SK-N-SH (cell line): ENCODE measurements around the gene ZCCHC10. TPM values are rescaled to one million over a fixed set of nuclear protein-coding genes. Genes with fewer than 3 reads are reported as not detected.

Source experiments
- CTCF ChIA-PET: fragments of 300-600, 350-600 bp; formaldehyde crosslinking; extraction: SDS; loops from one replicate; lab custom pipeline; 2021; lab: Yijun Ruan, JAX
- POLR2A ChIA-PET: fragments of 350-600 bp; sonication (Branson Sonifier 250); formaldehyde crosslinking; extraction: SDS; loops from one replicate; lab custom pipeline; 2020; ENCODE audit warnings: antibody characterized with exemption, inconsistent platforms; lab: Yijun Ruan, JAX
- DNase-seq: peaks from one replicate; pipeline ENCODE4 v3.0.0; 2012
- H2AFZ ChIP-seq: fragments of 200-600 bp; sonication (generic); 2 replicates; pipeline ENCODE4 v1.8.1; 2016; ENCODE audit warnings: antibody characterized with exemption, mild to moderate bottlenecking, low read depth
- H3F3A ChIP-seq: fragments of 200-600 bp; sonication (generic); replicated peaks from 2 replicates; pipeline ENCODE3; 2016; ENCODE audit warnings: antibody characterized with exemption, mild to moderate bottlenecking; ENCODE audit not compliant: insufficient read depth
- H3K27ac ChIP-seq, 2 experiments: fragments of 200-500 bp in 1 of 2; fragments of 200-600 bp in 1 of 2; sonication (Bioruptor generic) in 1 of 2; sonication (generic), shearing (Covaris generic) in 1 of 2; 2 replicates each; pipeline versions ENCODE4 v1.5.1 to v1.6.1; 2014 to 2016; ENCODE audit warnings: low read depth in 2 of 2, inconsistent platforms in 1 of 2, low read length in 1 of 2, mild to moderate bottlenecking in 1 of 2, mixed read lengths in 1 of 2
- H3K27me3 ChIP-seq: fragments of 200-600 bp; sonication (generic), shearing (Covaris generic); 2 replicates; pipeline ENCODE4 v1.6.1; 2016; ENCODE audit warnings: mixed run types; ENCODE audit not compliant: insufficient read depth
- H3K36me3 ChIP-seq, 2 experiments: fragments of 200-500 bp in 1 of 2; fragments of 200-600 bp in 1 of 2; sonication (Bioruptor generic) in 1 of 2; sonication (generic) in 1 of 2; replicated peaks in 1 of 2; 2 replicates each; pipeline versions ENCODE3 to v1.5.1; 2014 to 2016; ENCODE audit warnings: low read length in 1 of 2, mild to moderate bottlenecking in 1 of 2; ENCODE audit not compliant: insufficient read depth in 2 of 2, control insufficient read depth in 1 of 2
- H3K4me1 ChIP-seq, 2 experiments: fragments of 200-500 bp in 1 of 2; fragments of 200-600 bp in 1 of 2; sonication (Bioruptor generic) in 1 of 2; sonication (generic), shearing (Covaris generic) in 1 of 2; 2 replicates each; pipeline versions ENCODE4 v1.5.1 to v1.6.1; 2014 to 2016; ENCODE audit warnings: low read depth in 1 of 2, low read length in 1 of 2, mixed run types in 1 of 2; ENCODE audit not compliant: insufficient read depth in 2 of 2, control insufficient read depth in 1 of 2
- H3K4me2 ChIP-seq: fragments of 200-600 bp; sonication (generic), shearing (Covaris generic); 2 replicates; pipeline ENCODE4 v1.6.1; 2017; ENCODE audit warnings: mixed run types
- H3K4me3 ChIP-seq, 2 experiments: fragments of 200-500 bp in 1 of 2; fragments of 200-600 bp in 1 of 2; sonication (Bioruptor generic) in 1 of 2; sonication (generic), shearing (Covaris generic) in 1 of 2; 2 replicates each; pipeline versions ENCODE4 v1.5.1 to v1.8.1; 2014 to 2016; ENCODE audit warnings: low read depth in 2 of 2, inconsistent platforms in 1 of 2, low read length in 1 of 2, mild to moderate bottlenecking in 1 of 2, mixed read lengths in 1 of 2, moderate library complexity in 1 of 2
- H3K79me2 ChIP-seq: fragments of 200-600 bp; sonication (generic); 2 replicates; pipeline ENCODE4 v1.8.1; 2017; ENCODE audit warnings: mild to moderate bottlenecking; ENCODE audit not compliant: insufficient read depth
- H3K9ac ChIP-seq: fragments of 200-600 bp; sonication (generic); 2 replicates; pipeline ENCODE4 v1.6.1; 2017; ENCODE audit warnings: mixed run types
- H3K9me2 ChIP-seq: fragments of 200-600 bp; sonication (generic); 2 replicates; pipeline ENCODE4 v1.6.1; 2017; ENCODE audit warnings: mixed run types
- H3K9me3 ChIP-seq: fragments of 200-600 bp; sonication (generic); 2 replicates; pipeline ENCODE4 v1.6.1; 2017; ENCODE audit warnings: mixed run types, mild to moderate bottlenecking, moderate library complexity
- H4K20me1 ChIP-seq: fragments of 200-600 bp; sonication (generic); 2 replicates; pipeline ENCODE4 v1.6.1; 2017; ENCODE audit warnings: mild to moderate bottlenecking, mixed run types; ENCODE audit not compliant: insufficient read depth
- CHD2 ChIP-seq: fragments of 150-350 bp; IDR thresholded peaks from 2 replicates; pipeline ENCODE4 v1.6.1; 2018; ENCODE audit warnings: low read length; ENCODE audit not compliant: partially characterized antibody
- EP300 ChIP-seq, 2 experiments: IDR thresholded peaks; 2 replicates each; pipeline versions ENCODE4 v1.4.0 to v1.6.1; 2012; ENCODE audit warnings: borderline replicate concordance in 1 of 2, low read depth in 1 of 2, low read length in 1 of 2
- FOSL2 ChIP-seq: IDR thresholded peaks from 2 replicates; pipeline ENCODE4 v1.4.0; 2012; ENCODE audit warnings: low read depth, mild to moderate bottlenecking, moderate library complexity, borderline replicate concordance
- FOXM1 ChIP-seq: IDR thresholded peaks from 2 replicates; pipeline ENCODE4 v1.4.0; 2012; ENCODE audit warnings: low read depth, mild to moderate bottlenecking
- GABPA ChIP-seq: IDR thresholded peaks from 2 replicates; pipeline ENCODE4 v1.4.0; 2012; ENCODE audit warnings: low read depth, mild to moderate bottlenecking
- JUND ChIP-seq: IDR thresholded peaks from 2 replicates; pipeline ENCODE4 v1.4.0; 2012
- MEF2A ChIP-seq: IDR thresholded peaks from 2 replicates; pipeline ENCODE4 v1.4.0; 2012; ENCODE audit warnings: low read depth, borderline replicate concordance
- MXI1 ChIP-seq: IDR thresholded peaks from 2 replicates; pipeline ENCODE4 v1.6.1; 2012; ENCODE audit warnings: mild to moderate bottlenecking, low read depth, low read length, improper control_type of control experiment
- NRF1 ChIP-seq: IDR thresholded peaks from 2 replicates; pipeline ENCODE4 v1.6.1; 2012; ENCODE audit warnings: low read depth, mild to moderate bottlenecking, low read length
- RAD21 ChIP-seq: IDR thresholded peaks from 2 replicates; pipeline ENCODE4 v1.6.1; 2012; ENCODE audit warnings: mild to moderate bottlenecking, low read length
- RFX5 ChIP-seq: IDR thresholded peaks from 2 replicates; pipeline ENCODE4 v1.6.1; 2012; ENCODE audit warnings: mild to moderate bottlenecking, improper control_type of control experiment, low read length
- RXRA ChIP-seq: IDR thresholded peaks from 2 replicates; pipeline ENCODE4 v1.4.0; 2012; ENCODE audit warnings: low read depth, mild to moderate bottlenecking, borderline replicate concordance
- TEAD4 ChIP-seq: IDR thresholded peaks from 2 replicates; pipeline ENCODE4 v1.4.0; 2012; ENCODE audit warnings: mild to moderate bottlenecking, borderline replicate concordance; ENCODE audit not compliant: insufficient read depth
- USF1 ChIP-seq: IDR thresholded peaks from 2 replicates; pipeline ENCODE4 v1.4.0; 2012; ENCODE audit warnings: low read depth, borderline replicate concordance
- ZBTB33 ChIP-seq: IDR thresholded peaks from 2 replicates; pipeline ENCODE4 v1.4.0; 2012; ENCODE audit warnings: low read depth, borderline replicate concordance
- WGBS: methylation state at CpG from one replicate; pipeline ENCODE4 v1.1.6; 2017; ENCODE audit warnings: low lambda C conversion rate; 5-methylcytosine and 5-hydroxymethylcytosine counted together
- polyA plus RNA-seq, 3 experiments: library from polyadenylated mRNA; depleted of rRNA; stranded (reverse); fragments of >200 nt; gene quantifications; 2 replicates each; pipeline ENCODE4 v1.2.3, GENCODE V29; 2012
- TF ChIP-seq, protein P1 (sequence below): fragments of 150-350 bp; IDR thresholded peaks from 2 replicates; pipeline ENCODE4 v1.6.1; 2016; ENCODE audit warnings: mild to moderate bottlenecking, low read depth, low read length
- TF ChIP-seq, protein P2 (sequence below): fragments of 150-350 bp; IDR thresholded peaks from 2 replicates; pipeline ENCODE4 v1.6.1; 2017; ENCODE audit warnings: antibody characterized with exemption, low read length, low read depth, borderline replicate concordance

ZCCHC10 gene
- polyA plus RNA-seq, 1 of the 3 experiments (the other 2 are of a cell fraction), result 28.4 TPM

- Histone ChIP-seq H3F3A (peaks cover 18% of the 10 kb centered on the region), H4K20me1 (no peaks in the 10 kb centered on the region), H3K9ac (no peak overlapping the region), H3K9me2 (no peaks in the 10 kb centered on the region), H3K4me2 (no peak overlapping the region), H3K9me3 (no peaks in the 10 kb centered on the region), H3K27me3 (no peaks in the 10 kb centered on the region), H3K4me3 (no peak overlapping the region), H2AFZ (no peak overlapping the region), H3K27ac (no peak overlapping the region), H3K36me3 (peaks cover 0 to 5% of the 10 kb centered on the region in 2 experiments), H3K4me1 (no peaks in the 10 kb centered on the region), H3K79me2 (no peaks in the 10 kb centered on the region)
- POLR2A ChIA-PET, result no interaction called here
- DNase-seq, result no peak
- 81% methylated on average over 1 of the region's 1 CpG for WGBS
- TF ChIP-seq FOXM1 (no peak), EP300 (IDR thresholded peaks at IDR 0.05; ENCODE audit: borderline replicate concordance in 1 of 2, low read depth in 1 of 2, low read length in 1 of 2) (no peak), FOSL2 (no peak), GABPA (no peak), TEAD4 (no peak), RFX5 (no peak), ZBTB33 (no peak), JUND (no peak), CHD2 (no peak)
- CTCF ChIA-PET, result no interaction called here
These were observed 30.0 kb downstream of the ZCCHC10 start for GRCh38 chr5:132996307-132996706.

DNA sequence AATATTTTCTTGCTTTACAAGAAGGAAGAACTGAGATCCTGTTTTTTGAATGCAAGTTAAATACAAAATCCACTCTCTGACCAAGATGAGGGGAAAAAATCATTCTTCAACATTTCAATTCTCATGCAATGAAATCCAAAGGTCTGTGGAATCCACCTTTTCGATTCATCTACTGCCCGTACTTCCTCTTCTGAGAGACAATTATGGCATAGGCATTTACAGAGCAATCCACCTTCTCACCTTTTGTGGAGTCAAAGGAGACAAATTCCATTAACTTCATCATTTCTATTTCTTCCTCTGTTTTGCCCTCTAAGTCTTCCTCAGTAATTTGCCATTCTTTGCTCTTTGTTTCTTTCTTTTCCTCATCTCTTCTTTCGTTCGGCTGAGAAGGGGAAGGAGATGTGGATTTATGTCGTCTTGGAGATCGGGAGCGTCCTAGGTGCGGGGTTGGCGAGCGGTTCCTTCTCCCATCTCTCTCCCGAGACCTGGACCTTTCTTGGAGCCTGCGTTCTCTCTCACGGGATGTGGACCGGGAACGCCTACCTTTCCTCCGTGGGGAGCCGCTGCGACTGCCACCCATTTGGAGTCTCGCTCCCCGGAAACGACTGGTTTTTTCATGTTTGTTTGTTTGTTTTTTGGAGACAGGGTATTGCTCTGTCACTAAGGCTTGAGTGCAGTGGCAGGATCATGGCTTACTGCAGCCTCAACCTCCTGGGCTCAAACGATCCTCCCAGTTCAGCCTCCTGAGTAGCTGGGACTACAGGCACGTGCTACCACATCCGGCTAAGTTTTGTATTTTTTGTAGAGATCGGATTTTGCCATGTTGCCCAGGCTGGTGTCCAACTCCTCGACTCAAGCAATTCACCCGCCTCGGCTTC is 38.6 kb downstream of the ZCCHC10 start:
- H3K9me2 ChIP-seq, result no peaks in the 10 kb centered on the region
- 88% methylated on average over 28 of the region's 28 CpGs for whole genome bisulfite sequencing
- no peak overlapping the region for H3K27ac ChIP-seq
- no peaks in the 10 kb centered on the region for H3K9me3 ChIP-seq
- no peak overlapping the region for H3K9ac ChIP-seq
- ChIA-PET CTCF (no interaction called here), POLR2A (no interaction called here)
- no peaks in the 10 kb centered on the region for H3K79me2 ChIP-seq
- H3K4me3 ChIP-seq, result no peak overlapping the region
- H4K20me1 ChIP-seq, result no peaks in the 10 kb centered on the region
- DNase-seq, result no peak
- H3K27me3 ChIP-seq, result no peaks in the 10 kb centered on the region
- H2AFZ ChIP-seq, result no peak overlapping the region
- no peaks in the 10 kb centered on the region for H3K36me3 ChIP-seq
- H3K4me2 ChIP-seq, result no peak overlapping the region
- H3K4me1 ChIP-seq, result no peaks in the 10 kb centered on the region
- no peaks in the 10 kb centered on the region for H3F3A ChIP-seq
- TF ChIP-seq, protein P1, sequence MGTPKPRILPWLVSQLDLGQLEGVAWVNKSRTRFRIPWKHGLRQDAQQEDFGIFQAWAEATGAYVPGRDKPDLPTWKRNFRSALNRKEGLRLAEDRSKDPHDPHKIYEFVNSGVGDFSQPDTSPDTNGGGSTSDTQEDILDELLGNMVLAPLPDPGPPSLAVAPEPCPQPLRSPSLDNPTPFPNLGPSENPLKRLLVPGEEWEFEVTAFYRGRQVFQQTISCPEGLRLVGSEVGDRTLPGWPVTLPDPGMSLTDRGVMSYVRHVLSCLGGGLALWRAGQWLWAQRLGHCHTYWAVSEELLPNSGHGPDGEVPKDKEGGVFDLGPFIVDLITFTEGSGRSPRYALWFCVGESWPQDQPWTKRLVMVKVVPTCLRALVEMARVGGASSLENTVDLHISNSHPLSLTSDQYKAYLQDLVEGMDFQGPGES, result no peak
- TF ChIP-seq NRF1, result no peak
- TF ChIP-seq RAD21, result no peak
- no peak for TF ChIP-seq USF1
- TF ChIP-seq, protein P2, sequence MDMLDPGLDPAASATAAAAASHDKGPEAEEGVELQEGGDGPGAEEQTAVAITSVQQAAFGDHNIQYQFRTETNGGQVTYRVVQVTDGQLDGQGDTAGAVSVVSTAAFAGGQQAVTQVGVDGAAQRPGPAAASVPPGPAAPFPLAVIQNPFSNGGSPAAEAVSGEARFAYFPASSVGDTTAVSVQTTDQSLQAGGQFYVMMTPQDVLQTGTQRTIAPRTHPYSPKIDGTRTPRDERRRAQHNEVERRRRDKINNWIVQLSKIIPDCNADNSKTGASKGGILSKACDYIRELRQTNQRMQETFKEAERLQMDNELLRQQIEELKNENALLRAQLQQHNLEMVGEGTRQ, result no peak
- TF ChIP-seq MEF2A, result no peak
- no peak for TF ChIP-seq GABPA
- TF ChIP-seq RXRA, result no peak
- TF ChIP-seq ZBTB33, result no peak
- no peak for TF ChIP-seq MXI1
- TF ChIP-seq EP300 (IDR thresholded peaks at IDR 0.05; ENCODE audit: borderline replicate concordance in 1 of 2, low read depth in 1 of 2, low read length in 1 of 2), result no peak
